GM23248 (cell line): ENCODE results near the gene HSPD1. TPM values are rescaled to one million over a fixed set of nuclear protein-coding genes. Genes with fewer than 3 reads are reported as not detected.

Source experiments
- DNase-seq: peaks from one replicate; pipeline ENCODE4 v3.0.0-alpha.2; 2015
- H2AFZ ChIP-seq: fragments of 200-600 bp; sonication (generic); 2 replicates; pipeline ENCODE4 v1.6.1; 2016; ENCODE audit warnings: antibody characterized with exemption
- H3F3A ChIP-seq: fragments of 200-600 bp; sonication (generic); 2 replicates; pipeline ENCODE4 v1.6.1; 2016; ENCODE audit warnings: mild to moderate bottlenecking, antibody characterized with exemption, mixed run types; ENCODE audit not compliant: insufficient read depth
- H3K27ac ChIP-seq: fragments of 200-600 bp; sonication (generic); 2 replicates; pipeline ENCODE4 v1.5.1; 2016; ENCODE audit warnings: mild to moderate bottlenecking
- H3K27me3 ChIP-seq: fragments of 200-600 bp; sonication (generic); replicated peaks from 2 replicates; pipeline ENCODE4 v1.6.1; 2016; ENCODE audit warnings: mild to moderate bottlenecking; ENCODE audit not compliant: insufficient read depth
- H3K36me3 ChIP-seq: fragments of 200-600 bp; sonication (generic); 2 replicates; pipeline ENCODE4 v1.6.1; 2016; ENCODE audit warnings: low read depth, mild to moderate bottlenecking
- H3K4me1 ChIP-seq: fragments of 200-600 bp; sonication (generic); 2 replicates; pipeline ENCODE4 v1.6.1; 2016; ENCODE audit warnings: mild to moderate bottlenecking; ENCODE audit not compliant: insufficient read depth
- H3K4me2 ChIP-seq: fragments of 200-600 bp; sonication (generic); one replicate; pipeline ENCODE4 v1.6.1; 2016; ENCODE audit warnings: mild to moderate bottlenecking; ENCODE audit not compliant: unreplicated experiment
- H3K4me3 ChIP-seq: fragments of 200-600 bp; sonication (generic); 2 replicates; pipeline ENCODE4 v1.5.1; 2016; ENCODE audit warnings: mild to moderate bottlenecking
- H3K79me2 ChIP-seq: fragments of 200-600 bp; sonication (generic); 2 replicates; pipeline ENCODE4 v1.6.1; 2016; ENCODE audit warnings: mild to moderate bottlenecking; ENCODE audit not compliant: insufficient read depth
- H3K9ac ChIP-seq: fragments of 200-600 bp; sonication (generic); 2 replicates; pipeline ENCODE4 v1.6.1; 2016; ENCODE audit warnings: mild to moderate bottlenecking
- H3K9me2 ChIP-seq: fragments of 200-600 bp; sonication (generic); 2 replicates; pipeline ENCODE4 v1.6.1; 2016; ENCODE audit warnings: mixed run types, mild to moderate bottlenecking, moderate library complexity; ENCODE audit not compliant: insufficient read depth
- H3K9me3 ChIP-seq: fragments of 200-600 bp; sonication (generic); one replicate; pipeline ENCODE4 v1.6.1; 2017; ENCODE audit warnings: low read depth
- H4K20me1 ChIP-seq: fragments of 200-600 bp; sonication (generic); 2 replicates; pipeline ENCODE4 v1.6.0; 2016; ENCODE audit not compliant: insufficient read depth
- EZH2 ChIP-seq: fragments of 200-600 bp; sonication (generic); IDR thresholded peaks from 2 replicates; pipeline ENCODE4 v1.6.1; 2018; ENCODE audit warnings: antibody characterized with exemption, mild to moderate bottlenecking; ENCODE audit not compliant: insufficient read depth, poor library complexity, severe bottlenecking
- EZH2phosphoT487 ChIP-seq: fragments of 200-600 bp; sonication (generic); IDR thresholded peaks from 2 replicates; pipeline ENCODE4 v1.6.1; 2018; ENCODE audit warnings: antibody characterized with exemption, moderate library complexity, mild to moderate bottlenecking, low read depth; ENCODE audit not compliant: insufficient read depth
- WGBS, 2 experiments: methylation state at CpG; one replicate each; pipeline ENCODE4 v1.1.6; 2015 to 2017; ENCODE audit warnings: low lambda C conversion rate in 2 of 2, low coverage in 1 of 2; ENCODE audit errors: missing lambda C conversion rate in 2 of 2; 5-methylcytosine and 5-hydroxymethylcytosine counted together
- in situ Hi-C: fragments of 300-500 bp; cut with MboI; formaldehyde crosslinking; loops from 2 replicates; pipeline ENCODE4 v1.15.0; 2020
- polyA plus RNA-seq: library from polyadenylated mRNA; unstranded; fragments of >200 nt; fragmentation: Nextera tagmentation; extraction: Ambion mirVana; gene quantifications from 2 replicates; pipeline ENCODE4 v1.2.1, GENCODE V29; 2016
- total RNA-seq: library from RNA; depleted of rRNA; stranded (reverse); fragments of >200 nt; shearing (Covaris generic); gene quantifications from 2 replicates; pipeline ENCODE4 v1.2.3, GENCODE V29; 2014

The HSPD1 gene
- total and polyA plus RNA-seq, 2 experiments from 2014 or later, result 151 to 214 TPM

- no peak for DNase-seq
- Histone ChIP-seq H3K79me2 (peaks cover 35% of the 10 kb centered on the region), H2AFZ (no peak overlapping the region), H3F3A (peaks cover 13% of the 10 kb centered on the region), H3K4me2 (no peak overlapping the region), H3K9me2 (no peaks in the 10 kb centered on the region), H3K36me3 (peaks cover 31% of the 10 kb centered on the region), H3K27ac (no peak overlapping the region), H4K20me1 (no peaks in the 10 kb centered on the region), H3K4me3 (no peak overlapping the region), H3K27me3 (no peaks in the 10 kb centered on the region), H3K9me3 (no peaks in the 10 kb centered on the region), H3K4me1 (peaks cover 13% of the 10 kb centered on the region), H3K9ac (no peak overlapping the region)
- WGBS, 2 experiments, result 96 to 97% methylated on average over 5 of the region's 5 CpGs
- TF ChIP-seq EZH2 (no peak), EZH2phosphoT487 (no peak)
- in situ Hi-C loops, result no loop called here
Observed at GRCh38 chr2:197506658-197507057, 7.0 kb upstream of the HSPD1 start.

- H3K9me3 ChIP-seq, result no peaks in the 10 kb centered on the region
- H4K20me1 ChIP-seq, result no peaks in the 10 kb centered on the region
- no peak for TF ChIP-seq EZH2phosphoT487
- TF ChIP-seq EZH2, result no peak
- peaks cover 13% of the 10 kb centered on the region for H3K4me1 ChIP-seq
- peaks cover 48% of the 10 kb centered on the region for H3K79me2 ChIP-seq
- H3K9me2 ChIP-seq, result no peaks in the 10 kb centered on the region
- H3F3A ChIP-seq, result peaks cover 26% of the 10 kb centered on the region
- peaks cover 31% of the 10 kb centered on the region for H3K36me3 ChIP-seq
- H3K27ac ChIP-seq, result no peak overlapping the region
- no peak overlapping the region for H3K4me2 ChIP-seq
- WGBS, 2 experiments, result 96 to 97% methylated on average over 6 of the region's 6 CpGs
- H3K9ac ChIP-seq, result no peak overlapping the region
- H2AFZ ChIP-seq, result no peak overlapping the region
- in situ Hi-C loops, result no loop called here
- no peak for DNase-seq
- H3K27me3 ChIP-seq, result no peaks in the 10 kb centered on the region
- no peak overlapping the region for H3K4me3 ChIP-seq
Observed at GRCh38 chr2:197504512-197504911, 4.9 kb upstream of the HSPD1 start.

GRCh38 chr2:197504000-197504399 is 4.4 kb upstream of the HSPD1 start:
- H3K9me3 ChIP-seq, result no peaks in the 10 kb centered on the region
- peaks cover 54% of the 10 kb centered on the region for H3K79me2 ChIP-seq
- peaks cover 31% of the 10 kb centered on the region for H3K36me3 ChIP-seq
- no peak overlapping the region for H3K4me3 ChIP-seq
- in situ Hi-C loops, result no loop called here
- no peak overlapping the region for H3K9ac ChIP-seq
- 94 to 96% methylated on average over 2 of the region's 2 CpGs for WGBS, 2 experiments
- no peak for TF ChIP-seq EZH2phosphoT487
- TF ChIP-seq EZH2, result no peak
- no peaks in the 10 kb centered on the region for H4K20me1 ChIP-seq
- H3F3A ChIP-seq, result peaks cover 26% of the 10 kb centered on the region
- H3K9me2 ChIP-seq, result no peaks in the 10 kb centered on the region
- H3K4me1 ChIP-seq, result peaks cover 13% of the 10 kb centered on the region
- H2AFZ ChIP-seq, result no peak overlapping the region
- no peak for DNase-seq
- H3K4me2 ChIP-seq, result no peak overlapping the region
- no peaks in the 10 kb centered on the region for H3K27me3 ChIP-seq
- H3K27ac ChIP-seq, result no peak overlapping the region

- no peak for TF ChIP-seq EZH2phosphoT487
- no peak for TF ChIP-seq EZH2
- no peaks in the 10 kb centered on the region for H4K20me1 ChIP-seq
- in situ Hi-C loops, result no loop called here
- peak overlapping the region; percentile 94 for H3K4me2 ChIP-seq
- H2AFZ ChIP-seq, result no peak overlapping the region
- WGBS, 2 experiments, result 47 to 52% methylated on average over 4 of the region's 4 CpGs
- peaks cover 22% of the 10 kb centered on the region for H3K4me1 ChIP-seq
- no peaks in the 10 kb centered on the region for H3K9me2 ChIP-seq
- H3K4me3 ChIP-seq, result no peak overlapping the region
- no peaks in the 10 kb centered on the region for H3K27me3 ChIP-seq
- peaks cover 37% of the 10 kb centered on the region for H3F3A ChIP-seq
- peaks cover 67% of the 10 kb centered on the region for H3K79me2 ChIP-seq
- no peaks in the 10 kb centered on the region for H3K9me3 ChIP-seq
- DNase-seq, result no peak
- H3K9ac ChIP-seq, result 0 out of 2 replicates have a peak overlapping the region, but pooled peaks have one; percentile 25
- H3K36me3 ChIP-seq, result peaks cover 36% of the 10 kb centered on the region
- H3K27ac ChIP-seq, result no peak overlapping the region
Observed at GRCh38 chr2:197502685-197503084, 3.0 kb upstream of the HSPD1 start.

- Histone ChIP-seq H3K4me3 (peak overlapping the region; percentile 89), H3F3A (peaks cover 37% of the 10 kb centered on the region), H3K4me1 (peaks cover 27% of the 10 kb centered on the region), H3K9me2 (no peaks in the 10 kb centered on the region), H3K4me2 (peak overlapping the region; percentile 94), H3K36me3 (peaks cover 37% of the 10 kb centered on the region), H4K20me1 (no peaks in the 10 kb centered on the region), H3K9ac (peak overlapping the region; percentile 25; the same call in 1 of the 2 replicates), H3K9me3 (no peaks in the 10 kb centered on the region), H3K79me2 (peaks cover 72% of the 10 kb centered on the region), H3K27me3 (no peaks in the 10 kb centered on the region), H2AFZ (no peak overlapping the region), H3K27ac (no peak overlapping the region; the same call in 1 of the 2 replicates)
- no peak for TF ChIP-seq EZH2
- no peak for TF ChIP-seq EZH2phosphoT487
- DNase-seq, result no peak
- in situ Hi-C loops, result no loop called here
- 65 to 73% methylated on average over 4 of the region's 4 CpGs for WGBS, 2 experiments
Observed at GRCh38 chr2:197502201-197502600, 2.6 kb upstream of the HSPD1 start.
